HAP-1 (cell line): ENCODE measurements around the gene UBFD1.

Source experiments
- DNase-seq, 2 experiments: peaks; one replicate each; pipeline ENCODE4 v3.0.0-alpha.2; 2016 to 2020; ENCODE audit warnings: low spot score in 2 of 2
- H3K27me3 ChIP-seq: fragments of 250-450 bp; sonication (Bioruptor Pico); 2 replicates; pipeline ENCODE4 v1.5.1; 2020; ENCODE audit warnings: low read depth, mild to moderate bottlenecking, moderate library complexity
- H3K36me3 ChIP-seq: fragments of 250-450 bp; sonication (Bioruptor Pico); replicated peaks from 2 replicates; pipeline ENCODE4 v1.5.1; 2020; ENCODE audit warnings: mild to moderate bottlenecking
- H3K4me1 ChIP-seq: fragments of 250-450 bp; sonication (Bioruptor Pico); 2 replicates; pipeline ENCODE4 v1.5.1; 2020; ENCODE audit warnings: mild to moderate bottlenecking
- H3K4me3 ChIP-seq: fragments of 250-450 bp; sonication (Bioruptor Pico); 2 replicates; pipeline ENCODE4 v1.5.1; 2020; ENCODE audit warnings: mild to moderate bottlenecking, moderate library complexity
- H3K9me3 ChIP-seq: fragments of 250-450 bp; sonication (Bioruptor Pico); 2 replicates; pipeline ENCODE4 v1.5.1; 2020; ENCODE audit warnings: mild to moderate bottlenecking, moderate library complexity
- in situ Hi-C: fragments of 300-500 bp; cut with MboI; formaldehyde crosslinking; loops from 3 replicates; pipeline ENCODE4 v1.14.3; 2020; ENCODE audit warnings: low sequenced_read_pairs, inconsistent platforms, mixed read lengths

UBFD1 gene

GRCh38 chr16:23518435-23518891 lies 39.1 kb upstream of the UBFD1 start:
- Histone ChIP-seq H3K4me1 (no peaks in the 10 kb centered on the region), H3K27me3 (no peaks in the 10 kb centered on the region), H3K36me3 (peaks cover 40% of the 10 kb centered on the region), H3K9me3 (no peaks in the 10 kb centered on the region), H3K4me3 (no peak overlapping the region)
- in situ Hi-C loops: no loop called here
- no peak for DNase-seq

- no peak overlapping the region for H3K4me3 ChIP-seq
- no peak for DNase-seq
- no peaks in the 10 kb centered on the region for H3K27me3 ChIP-seq
- H3K4me1 ChIP-seq: no peaks in the 10 kb centered on the region
- H3K36me3 ChIP-seq: peaks cover 48% of the 10 kb centered on the region
- in situ Hi-C loops: no loop called here
- no peaks in the 10 kb centered on the region for H3K9me3 ChIP-seq
These were observed 38.2 kb upstream of the UBFD1 start for GRCh38 chr16:23519282-23519681.

GRCh38 chr16:23520500-23520899 lies 37.0 kb upstream of the UBFD1 start:
- Histone ChIP-seq H3K27me3 (no peaks in the 10 kb centered on the region), H3K36me3 (peaks cover 60% of the 10 kb centered on the region), H3K4me1 (no peaks in the 10 kb centered on the region), H3K4me3 (no peak overlapping the region), H3K9me3 (no peaks in the 10 kb centered on the region)
- no peak for DNase-seq
- in situ Hi-C loops: no loop called here

- Histone ChIP-seq H3K9me3 (no peaks in the 10 kb centered on the region), H3K4me3 (no peak overlapping the region), H3K4me1 (no peaks in the 10 kb centered on the region), H3K36me3 (peaks cover 62% of the 10 kb centered on the region), H3K27me3 (no peaks in the 10 kb centered on the region)
- in situ Hi-C loops: no loop called here
- no peak for DNase-seq
These were observed 36.3 kb upstream of the UBFD1 start for GRCh38 chr16:23521037-23521743.

GRCh38 chr16:23521965-23522364 lies 35.6 kb upstream of the UBFD1 start:
- Histone ChIP-seq H3K4me1 (no peaks in the 10 kb centered on the region), H3K4me3 (no peak overlapping the region), H3K9me3 (no peaks in the 10 kb centered on the region), H3K36me3 (peaks cover 68% of the 10 kb centered on the region), H3K27me3 (no peaks in the 10 kb centered on the region)
- in situ Hi-C loops: no loop called here
- no peak for DNase-seq

GRCh38 chr16:23523321-23523720 lies 34.2 kb upstream of the UBFD1 start:
- Histone ChIP-seq H3K27me3 (no peaks in the 10 kb centered on the region), H3K4me1 (no peaks in the 10 kb centered on the region), H3K4me3 (no peak overlapping the region), H3K36me3 (peaks cover 77% of the 10 kb centered on the region), H3K9me3 (no peaks in the 10 kb centered on the region)
- DNase-seq: no peak
- in situ Hi-C loops: no loop called here

GRCh38 chr16:23523876-23524385 lies 33.6 kb upstream of the UBFD1 start:
- Histone ChIP-seq H3K9me3 (no peaks in the 10 kb centered on the region), H3K4me3 (no peak overlapping the region), H3K36me3 (peaks cover 80% of the 10 kb centered on the region), H3K27me3 (no peaks in the 10 kb centered on the region), H3K4me1 (no peaks in the 10 kb centered on the region)
- in situ Hi-C loops: no loop called here
- no peak for DNase-seq

GRCh38 chr16:23524886-23525285 lies 32.6 kb upstream of the UBFD1 start:
- no peaks in the 10 kb centered on the region for H3K27me3 ChIP-seq
- no peak overlapping the region for H3K4me3 ChIP-seq
- H3K36me3 ChIP-seq: peaks cover 77% of the 10 kb centered on the region
- H3K4me1 ChIP-seq: no peaks in the 10 kb centered on the region
- no peaks in the 10 kb centered on the region for H3K9me3 ChIP-seq
- DNase-seq: no peak
- in situ Hi-C loops: no loop called here

- H3K4me1 ChIP-seq: no peaks in the 10 kb centered on the region
- H3K9me3 ChIP-seq: no peaks in the 10 kb centered on the region
- DNase-seq: no peak
- H3K4me3 ChIP-seq: no peak overlapping the region
- in situ Hi-C loops: no loop called here
- H3K36me3 ChIP-seq: peaks cover 70% of the 10 kb centered on the region
- no peaks in the 10 kb centered on the region for H3K27me3 ChIP-seq
These were observed 29.4 kb upstream of the UBFD1 start for GRCh38 chr16:23527961-23528643.

GRCh38 chr16:23528644-23529310 lies 28.8 kb upstream of the UBFD1 start:
- in situ Hi-C loops: no loop called here

GRCh38 chr16:23530062-23530461 lies 27.5 kb upstream of the UBFD1 start:
- Histone ChIP-seq H3K36me3 (peaks cover 68% of the 10 kb centered on the region), H3K27me3 (no peaks in the 10 kb centered on the region), H3K4me1 (no peaks in the 10 kb centered on the region), H3K9me3 (no peaks in the 10 kb centered on the region), H3K4me3 (no peak overlapping the region)
- in situ Hi-C loops: no loop called here
- DNase-seq: no peak

More at GRCh38 chr16:23528644-23529310, 28.8 kb upstream of the UBFD1 start:
- Histone ChIP-seq H3K4me1 (no peaks in the 10 kb centered on the region), H3K9me3 (no peaks in the 10 kb centered on the region), H3K27me3 (no peaks in the 10 kb centered on the region), H3K36me3 (peaks cover 69% of the 10 kb centered on the region), H3K4me3 (no peak overlapping the region)
- DNase-seq: no peak

GRCh38 chr16:23532448-23532847 lies 25.1 kb upstream of the UBFD1 start:
- H3K9me3 ChIP-seq: no peaks in the 10 kb centered on the region
- in situ Hi-C loops: no loop called here
- no peaks in the 10 kb centered on the region for H3K27me3 ChIP-seq
- H3K4me3 ChIP-seq: no peak overlapping the region
- no peaks in the 10 kb centered on the region for H3K4me1 ChIP-seq
- peaks cover 68% of the 10 kb centered on the region for H3K36me3 ChIP-seq
- no peak for DNase-seq

- in situ Hi-C loops: no loop called here
These were observed 22.4 kb upstream of the UBFD1 start for GRCh38 chr16:23534868-23535860.

More at GRCh38 chr16:23534868-23535860, 22.4 kb upstream of the UBFD1 start:
- no peak overlapping the region for H3K4me3 ChIP-seq
- peaks cover 65% of the 10 kb centered on the region for H3K36me3 ChIP-seq
- no peaks in the 10 kb centered on the region for H3K4me1 ChIP-seq
- no peak for DNase-seq
- no peaks in the 10 kb centered on the region for H3K27me3 ChIP-seq
- H3K9me3 ChIP-seq: no peaks in the 10 kb centered on the region
